Measurements from ENCODE around the gene SASH3.

DNA sequence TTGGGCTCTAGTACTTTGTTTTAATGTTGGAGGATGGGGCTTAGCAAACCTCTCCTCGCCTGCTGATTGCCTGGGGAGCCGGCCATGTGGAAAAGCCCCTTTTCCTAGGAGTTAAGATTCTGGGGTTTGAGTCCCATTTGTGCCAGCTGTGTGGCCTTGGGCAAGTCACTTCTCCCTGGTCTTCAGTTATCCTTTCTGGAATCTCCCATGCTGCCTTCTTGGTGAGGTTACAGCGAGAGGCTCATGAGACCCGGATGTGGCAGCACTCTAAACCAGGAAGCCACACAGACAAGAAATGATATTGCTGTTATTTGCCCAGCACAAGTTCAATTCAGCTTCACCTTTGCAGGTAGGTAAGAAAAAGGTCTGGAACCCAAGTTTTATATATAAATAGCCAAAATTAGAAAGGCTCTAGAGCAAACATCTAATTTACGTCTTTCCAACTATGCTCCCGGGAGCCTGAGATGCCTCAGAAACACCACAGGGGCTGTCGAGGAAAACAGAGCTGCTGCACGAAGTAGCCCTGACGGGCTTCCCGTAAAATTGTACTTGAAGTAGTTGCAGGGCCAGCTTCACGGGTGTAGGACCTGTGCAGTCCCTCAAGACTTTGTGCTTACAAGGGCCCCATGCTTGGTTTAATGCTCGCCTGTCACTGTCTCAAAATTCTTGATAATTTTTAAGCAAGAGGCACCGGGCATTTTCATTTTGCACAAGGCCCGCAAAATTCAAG lies 8.3 kb upstream of the SASH3 start:
- TF ChIP-seq POLR2AphosphoS5 (IDR thresholded peaks at IDR 0.05; ENCODE audit: insufficient read depth in 1 of 2, low read depth in 1 of 2) (no peak), POLR2A (IDR thresholded peaks at IDR 0.05) (no peak)
- TF ChIP-seq, protein P1, sequence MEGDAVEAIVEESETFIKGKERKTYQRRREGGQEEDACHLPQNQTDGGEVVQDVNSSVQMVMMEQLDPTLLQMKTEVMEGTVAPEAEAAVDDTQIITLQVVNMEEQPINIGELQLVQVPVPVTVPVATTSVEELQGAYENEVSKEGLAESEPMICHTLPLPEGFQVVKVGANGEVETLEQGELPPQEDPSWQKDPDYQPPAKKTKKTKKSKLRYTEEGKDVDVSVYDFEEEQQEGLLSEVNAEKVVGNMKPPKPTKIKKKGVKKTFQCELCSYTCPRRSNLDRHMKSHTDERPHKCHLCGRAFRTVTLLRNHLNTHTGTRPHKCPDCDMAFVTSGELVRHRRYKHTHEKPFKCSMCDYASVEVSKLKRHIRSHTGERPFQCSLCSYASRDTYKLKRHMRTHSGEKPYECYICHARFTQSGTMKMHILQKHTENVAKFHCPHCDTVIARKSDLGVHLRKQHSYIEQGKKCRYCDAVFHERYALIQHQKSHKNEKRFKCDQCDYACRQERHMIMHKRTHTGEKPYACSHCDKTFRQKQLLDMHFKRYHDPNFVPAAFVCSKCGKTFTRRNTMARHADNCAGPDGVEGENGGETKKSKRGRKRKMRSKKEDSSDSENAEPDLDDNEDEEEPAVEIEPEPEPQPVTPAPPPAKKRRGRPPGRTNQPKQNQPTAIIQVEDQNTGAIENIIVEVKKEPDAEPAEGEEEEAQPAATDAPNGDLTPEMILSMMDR (IDR thresholded peaks at IDR 0.05), result no peak

Measured in vagina (tissue), 2 donors.